Calu3 (cell line): ENCODE measurements around the gene COCH. TPM values are rescaled to one million over a fixed set of nuclear protein-coding genes. Genes with fewer than 3 reads are reported as not detected.

ENCODE experiments used
- BruUV-seq: library from RNA; stranded (reverse); fragments of 400-500 nt; replicated peaks from 2 replicates; lab custom pipeline; 2021; lab: Mats Ljungman, UMichigan
- CTCF ChIA-PET: fragments of 300-600 bp; sonication (Branson Sonifier 250); formaldehyde crosslinking; loops from one replicate; lab custom pipeline; 2022; ENCODE audit warnings: antibody characterized with exemption; lab: Charles Lee
- DNase-seq: peaks from one replicate; pipeline ENCODE4 v3.0.0; 2022
- H3K27ac Mint-ChIP-seq: one replicate; pipeline ENCODE4 v1.8.0; 2022; ENCODE audit warnings: mixed read lengths; ENCODE audit not compliant: unreplicated experiment
- H3K27me3 Mint-ChIP-seq: one replicate; pipeline ENCODE4 v1.8.0; 2022; ENCODE audit warnings: mixed read lengths; ENCODE audit not compliant: unreplicated experiment
- H3K36me3 Mint-ChIP-seq: one replicate; pipeline ENCODE4 v1.8.0; 2022; ENCODE audit warnings: mild to moderate bottlenecking, moderate library complexity, mixed read lengths; ENCODE audit not compliant: insufficient read depth, unreplicated experiment
- H3K4me1 Mint-ChIP-seq: one replicate; pipeline ENCODE4 v1.8.0; 2022; ENCODE audit warnings: mild to moderate bottlenecking, low read depth, mixed read lengths; ENCODE audit not compliant: unreplicated experiment
- H3K4me3 Mint-ChIP-seq: one replicate; pipeline ENCODE4 v1.8.0; 2022; ENCODE audit warnings: mild to moderate bottlenecking, low read depth, moderate library complexity, mixed read lengths; ENCODE audit not compliant: unreplicated experiment
- H3K9me3 Mint-ChIP-seq: one replicate; pipeline ENCODE4 v1.8.0; 2022; ENCODE audit warnings: low read depth, mixed read lengths; ENCODE audit not compliant: unreplicated experiment
- intact Hi-C: fragments of 100-400 bp; cut with micrococcal nuclease; formaldehyde crosslinking; loops from one replicate; pipeline ENCODE4 v1.10.0; 2022; ENCODE audit not compliant: unreplicated experiment
- total RNA-seq: library from RNA; stranded (reverse); gene quantifications from 2 replicates; pipeline ENCODE4 v1.2.3, GENCODE V29; 2022
- TF ChIP-seq, protein P1 (sequence below): fragments of 200-600 bp; IDR thresholded peaks from one replicate; pipeline ENCODE4 v1.8.0; 2022; ENCODE audit warnings: antibody characterized with exemption; ENCODE audit not compliant: unreplicated experiment

Gene COCH
- total RNA-seq, 1 experiment from 2014 or later = 15.8 TPM

- no peaks in the 10 kb centered on the region for H3K36me3 Mint-ChIP-seq
- H3K27me3 Mint-ChIP-seq = peaks cover under 1% of the 10 kb centered on the region
- TF ChIP-seq, protein P1, sequence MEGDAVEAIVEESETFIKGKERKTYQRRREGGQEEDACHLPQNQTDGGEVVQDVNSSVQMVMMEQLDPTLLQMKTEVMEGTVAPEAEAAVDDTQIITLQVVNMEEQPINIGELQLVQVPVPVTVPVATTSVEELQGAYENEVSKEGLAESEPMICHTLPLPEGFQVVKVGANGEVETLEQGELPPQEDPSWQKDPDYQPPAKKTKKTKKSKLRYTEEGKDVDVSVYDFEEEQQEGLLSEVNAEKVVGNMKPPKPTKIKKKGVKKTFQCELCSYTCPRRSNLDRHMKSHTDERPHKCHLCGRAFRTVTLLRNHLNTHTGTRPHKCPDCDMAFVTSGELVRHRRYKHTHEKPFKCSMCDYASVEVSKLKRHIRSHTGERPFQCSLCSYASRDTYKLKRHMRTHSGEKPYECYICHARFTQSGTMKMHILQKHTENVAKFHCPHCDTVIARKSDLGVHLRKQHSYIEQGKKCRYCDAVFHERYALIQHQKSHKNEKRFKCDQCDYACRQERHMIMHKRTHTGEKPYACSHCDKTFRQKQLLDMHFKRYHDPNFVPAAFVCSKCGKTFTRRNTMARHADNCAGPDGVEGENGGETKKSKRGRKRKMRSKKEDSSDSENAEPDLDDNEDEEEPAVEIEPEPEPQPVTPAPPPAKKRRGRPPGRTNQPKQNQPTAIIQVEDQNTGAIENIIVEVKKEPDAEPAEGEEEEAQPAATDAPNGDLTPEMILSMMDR = no peak
- no TSS peak for BruUV-seq
- no peaks in the 10 kb centered on the region for H3K9me3 Mint-ChIP-seq
- peaks cover 14% of the 10 kb centered on the region for H3K4me1 Mint-ChIP-seq
- no peak for DNase-seq
- intact Hi-C loops = no loop called here
- H3K4me3 Mint-ChIP-seq = no peak overlapping the region
- no peak overlapping the region for H3K27ac Mint-ChIP-seq
- CTCF ChIA-PET = interaction anchor here (0.6 kb wide), 1 partner anchor 12 kb away, joined by 5 read pairs; no protein-coding TSS in a partner anchor
Observed at GRCh38 chr14:30855345-30856037, 18.9 kb upstream of the COCH start.

GRCh38 chr14:30861200-30861599 lies 13.2 kb upstream of the COCH start:
- no TSS peak for BruUV-seq
- intact Hi-C loops = no loop called here
- Mint-ChIP-seq H3K9me3 (no peaks in the 10 kb centered on the region), H3K27ac (no peak overlapping the region), H3K27me3 (peaks cover 23% of the 10 kb centered on the region), H3K4me1 (no peaks in the 10 kb centered on the region), H3K36me3 (no peaks in the 10 kb centered on the region), H3K4me3 (no peak overlapping the region)
- TF ChIP-seq, protein P1 = no peak
- CTCF ChIA-PET = no interaction called here
- DNase-seq = no peak

- H3K27me3 Mint-ChIP-seq = peaks cover 23% of the 10 kb centered on the region
- TF ChIP-seq, protein P1 = no peak
- no peaks in the 10 kb centered on the region for H3K9me3 Mint-ChIP-seq
- CTCF ChIA-PET = no interaction called here
- H3K27ac Mint-ChIP-seq = no peak overlapping the region
- intact Hi-C loops = no loop called here
- no TSS peak for BruUV-seq
- H3K36me3 Mint-ChIP-seq = no peaks in the 10 kb centered on the region
- no peaks in the 10 kb centered on the region for H3K4me1 Mint-ChIP-seq
- H3K4me3 Mint-ChIP-seq = no peak overlapping the region
- no peak for DNase-seq
Observed at GRCh38 chr14:30864934-30865333, 9.4 kb upstream of the COCH start.

GRCh38 chr14:30868736-30869135 lies 5.6 kb upstream of the COCH start:
- Mint-ChIP-seq H3K9me3 (no peaks in the 10 kb centered on the region), H3K27ac (no peak overlapping the region), H3K36me3 (peaks cover 8% of the 10 kb centered on the region), H3K4me3 (no peak overlapping the region), H3K4me1 (no peaks in the 10 kb centered on the region), H3K27me3 (peaks cover 17% of the 10 kb centered on the region)
- DNase-seq = no peak
- TF ChIP-seq, protein P1 = no peak
- CTCF ChIA-PET = no interaction called here
- BruUV-seq = no TSS peak
- intact Hi-C loops = no loop called here
